B cell (primary cell): ENCODE results near the gene TMEM168. TPM values are rescaled to one million over a fixed set of nuclear protein-coding genes. Genes with fewer than 3 reads are reported as not detected.
A peak's percentile ranks its signal among the peaks of the same experiment; 100 is the strongest.

ENCODE experiments used
- ATAC-seq: fragments of 200-7000 bp; cut with Tn5 transposase; one replicate; pipeline ENCODE4 v1.10.0; 2021; ENCODE audit warnings: low read depth, mild to moderate bottlenecking, moderate number of reproducible peaks, moderate library complexity
- CTCF ChIA-PET: fragments of 350-600 bp; sonication (Branson Sonifier 250); formaldehyde crosslinking; loops from one replicate; lab custom pipeline; 2021; ENCODE audit warnings: antibody characterized with exemption, inconsistent platforms; lab: Charles Lee
- POLR2A ChIA-PET: fragments of 350-600 bp; sonication (Branson Sonifier 250); formaldehyde crosslinking; loops from one replicate; lab custom pipeline; 2021; ENCODE audit warnings: antibody characterized with exemption; lab: Charles Lee
- DNase-seq: peaks from one replicate; pipeline ENCODE4 v3.0.0; 2013
- H2AFZ ChIP-seq: 2 replicates; pipeline ENCODE4 v1.6.1; 2012; ENCODE audit warnings: mild to moderate bottlenecking, low read depth, low read length; ENCODE audit not compliant: insufficient read depth, poor library complexity, severe bottlenecking
- H3K27ac ChIP-seq, 2 donors: 1 replicate in 1 of 2; 2 replicates in 1 of 2; pipeline ENCODE4 v1.5.1; 2012 to 2013; ENCODE audit warnings: low read length in 2 of 2, mild to moderate bottlenecking in 2 of 2, moderate library complexity in 1 of 2
- H3K27me3 ChIP-seq, 4 experiments: fragments of 200-600 bp in 1 of 4; sonication (generic) in 1 of 4; replicated peaks in 1 of 4; 1 replicate in 2 of 4; 2 replicates in 2 of 4; pipeline versions ENCODE4 v1.6.1 to v1.7.0; 2013 to 2016; ENCODE audit warnings: low read length in 3 of 4, mild to moderate bottlenecking in 2 of 4, mixed read lengths in 1 of 4, moderate library complexity in 1 of 4; ENCODE audit not compliant: insufficient read depth in 4 of 4, control insufficient read depth in 3 of 4; ENCODE audit errors: control extremely low read depth in 1 of 4
- H3K36me3 ChIP-seq, 2 experiments: replicated peaks in 1 of 2; 1 replicate in 1 of 2; 2 replicates in 1 of 2; pipeline versions ENCODE4 v1.6.1 to v1.7.1; 2013; ENCODE audit warnings: low read length in 1 of 2; ENCODE audit not compliant: insufficient read depth in 2 of 2, control insufficient read depth in 1 of 2; ENCODE audit errors: control extremely low read depth in 1 of 2, extremely low read depth in 1 of 2
- H3K4me1 ChIP-seq, 2 donors: fragments of 200-600 bp in 1 of 2; sonication (generic) in 1 of 2; 1 replicate in 1 of 2; 2 replicates in 1 of 2; pipeline versions ENCODE4 v1.5.1 to v1.6.1; 2013 to 2017; ENCODE audit warnings: low read length in 2 of 2; ENCODE audit not compliant: control insufficient read depth in 2 of 2, insufficient read depth in 2 of 2
- H3K4me2 ChIP-seq: replicated peaks from 2 replicates; pipeline ENCODE3; 2012; ENCODE audit warnings: mild to moderate bottlenecking, low read depth, low read length; ENCODE audit not compliant: poor library complexity, severe bottlenecking
- H3K4me3 ChIP-seq, 5 experiments: fragments of 200-600 bp in 1 of 5; sonication (generic) in 1 of 5; 1 replicate in 3 of 5; 2 replicates in 2 of 5; pipeline versions ENCODE4 v1.5.1 to v1.7.0; 2011 to 2016; ENCODE audit warnings: low read length in 4 of 5, mild to moderate bottlenecking in 4 of 5, low read depth in 2 of 5, control low read depth in 1 of 5, moderate library complexity in 1 of 5; ENCODE audit not compliant: insufficient read depth in 1 of 5; ENCODE audit errors: control extremely low read depth in 1 of 5, extremely low read depth in 1 of 5
- H3K79me2 ChIP-seq: fragments of 200-600 bp; sonication (generic); one replicate; pipeline ENCODE4 v1.6.0; 2016; ENCODE audit warnings: low read length; ENCODE audit not compliant: control insufficient read depth, insufficient read depth
- H3K9ac ChIP-seq: fragments of 200-600 bp; sonication (generic); 2 replicates; pipeline ENCODE4 v1.6.1; 2017; ENCODE audit warnings: mild to moderate bottlenecking, low read length, moderate library complexity
- H3K9me3 ChIP-seq, 3 donors: one replicate each; pipeline versions ENCODE4 v1.6.1 to v1.7.1; 2013; ENCODE audit warnings: low read length in 2 of 3; ENCODE audit not compliant: control insufficient read depth in 2 of 3, insufficient read depth in 1 of 3; ENCODE audit errors: control extremely low read depth in 1 of 3
- H4K20me1 ChIP-seq: 2 replicates; pipeline ENCODE4 v1.6.0; 2012; ENCODE audit warnings: mild to moderate bottlenecking, low read length; ENCODE audit not compliant: insufficient read depth, control insufficient read depth, poor library complexity, severe bottlenecking
- H3K27ac Mint-ChIP-seq: one replicate; pipeline ENCODE4 v1.8.0; 2021; ENCODE audit warnings: mixed read lengths
- H3K27me3 Mint-ChIP-seq: one replicate; pipeline ENCODE4 v1.8.0; 2021; ENCODE audit warnings: mixed read lengths
- H3K4me1 Mint-ChIP-seq: one replicate; pipeline ENCODE4 v1.8.0; 2021; ENCODE audit warnings: mixed read lengths
- H3K4me3 Mint-ChIP-seq: one replicate; pipeline ENCODE4 v1.8.0; 2021; ENCODE audit warnings: mixed read lengths
- H3K9me3 Mint-ChIP-seq: one replicate; pipeline ENCODE4 v1.8.0; 2022; ENCODE audit warnings: mixed read lengths; ENCODE audit not compliant: insufficient read depth
- EZH2 ChIP-seq: IDR thresholded peaks from 2 replicates; pipeline ENCODE4 v1.6.1; 2012; ENCODE audit warnings: borderline replicate concordance, low read depth, mild to moderate bottlenecking, moderate library complexity, low read length; ENCODE audit not compliant: insufficient read depth, poor library complexity, severe bottlenecking
- WGBS: methylation state at CpG from one replicate; pipeline ENCODE4 v1.1.5; 2013; ENCODE audit warnings: missing lambda C conversion rate; ENCODE audit not compliant: insufficient coverage; 5-methylcytosine and 5-hydroxymethylcytosine counted together
- intact Hi-C: fragments of 100-400 bp; cut with micrococcal nuclease; formaldehyde crosslinking; loops from one replicate; pipeline ENCODE4 v1.10.0; 2022
- polyA plus RNA-seq: library from polyadenylated mRNA; depleted of rRNA; stranded (reverse); fragments of >200 nt; gene quantifications from 2 replicates; pipeline ENCODE4 v1.2.3, GENCODE V29; 2012
- total RNA-seq, 2 donors: library from RNA; stranded (reverse); fragments of 120-200 nt in 1 of 2; gene quantifications; 1 replicate in 1 of 2; 2 replicates in 1 of 2; pipeline versions ENCODE4 v1.2.3 to v1.2.4, GENCODE V29; 2013 to 2022
- TF ChIP-seq, protein P1 (sequence below): fragments of 200-600 bp; IDR thresholded peaks from one replicate; pipeline ENCODE4 v1.8.0; 2022; ENCODE audit warnings: antibody characterized with exemption, mild to moderate bottlenecking

The TMEM168 gene
- total and polyA plus RNA-seq, 2 donors (not counting 1 experiment from before 2014, with no cell fraction given) = 12.7 to 31.8 TPM

GRCh38 chr7:112790586-112791003 lies 402 bp upstream of the TMEM168 start:
- peaks cover 43% of the 10 kb centered on the region for H3K4me1 Mint-ChIP-seq
- peak overlapping the region; percentile 92 for H3K27ac Mint-ChIP-seq
- Histone ChIP-seq H3K79me2 (peaks cover 25% of the 10 kb centered on the region), H3K36me3 (no peaks in the 10 kb centered on the region), H3K4me2 (peak overlapping the region; percentile 96), H4K20me1 (no peaks in the 10 kb centered on the region), H3K9ac (peak overlapping the region; percentile 77), H3K4me3 (peak overlapping the region; percentile 5 to 94 (median 85)), H3K4me1 (peaks cover 16 to 23% of the 10 kb centered on the region in 2 donors), H2AFZ (peak overlapping the region; percentile 99), H3K27me3 (no peaks in the 10 kb centered on the region), H3K9me3 (no peaks in the 10 kb centered on the region), H3K27ac (peak overlapping the region; percentile 91 to 93)
- intact Hi-C loops = loop anchor here (1.0 to 5.0 kb wide), 4 partner anchors 92 to 584 kb away; partner anchors contain the start of genes DOCK4, IFRD1 and ZNF277
- H3K4me3 Mint-ChIP-seq = peak overlapping the region; percentile 92
- no peaks in the 10 kb centered on the region for H3K9me3 Mint-ChIP-seq
- ChIA-PET POLR2A (interaction anchor here (0.6 to 1.9 kb wide), 4 partner anchors 8 to 341 kb away, joined by 3 to 6 read pairs (median 4); partner anchors contain the start of gene IFRD1), CTCF (interaction anchor here (0.9 to 1.0 kb wide), 2 partner anchors 20 to 108 kb away, joined by 3 read pairs; no protein-coding TSS in a partner anchor)
- ATAC-seq (peak; percentile 62), DNase-seq (no peak)
- H3K27me3 Mint-ChIP-seq = no peaks in the 10 kb centered on the region
- 0% methylated on average over 5 of the region's 12 CpGs for WGBS
- TF ChIP-seq, protein P1, sequence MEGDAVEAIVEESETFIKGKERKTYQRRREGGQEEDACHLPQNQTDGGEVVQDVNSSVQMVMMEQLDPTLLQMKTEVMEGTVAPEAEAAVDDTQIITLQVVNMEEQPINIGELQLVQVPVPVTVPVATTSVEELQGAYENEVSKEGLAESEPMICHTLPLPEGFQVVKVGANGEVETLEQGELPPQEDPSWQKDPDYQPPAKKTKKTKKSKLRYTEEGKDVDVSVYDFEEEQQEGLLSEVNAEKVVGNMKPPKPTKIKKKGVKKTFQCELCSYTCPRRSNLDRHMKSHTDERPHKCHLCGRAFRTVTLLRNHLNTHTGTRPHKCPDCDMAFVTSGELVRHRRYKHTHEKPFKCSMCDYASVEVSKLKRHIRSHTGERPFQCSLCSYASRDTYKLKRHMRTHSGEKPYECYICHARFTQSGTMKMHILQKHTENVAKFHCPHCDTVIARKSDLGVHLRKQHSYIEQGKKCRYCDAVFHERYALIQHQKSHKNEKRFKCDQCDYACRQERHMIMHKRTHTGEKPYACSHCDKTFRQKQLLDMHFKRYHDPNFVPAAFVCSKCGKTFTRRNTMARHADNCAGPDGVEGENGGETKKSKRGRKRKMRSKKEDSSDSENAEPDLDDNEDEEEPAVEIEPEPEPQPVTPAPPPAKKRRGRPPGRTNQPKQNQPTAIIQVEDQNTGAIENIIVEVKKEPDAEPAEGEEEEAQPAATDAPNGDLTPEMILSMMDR = no peak
- no peak for TF ChIP-seq EZH2

DNA sequence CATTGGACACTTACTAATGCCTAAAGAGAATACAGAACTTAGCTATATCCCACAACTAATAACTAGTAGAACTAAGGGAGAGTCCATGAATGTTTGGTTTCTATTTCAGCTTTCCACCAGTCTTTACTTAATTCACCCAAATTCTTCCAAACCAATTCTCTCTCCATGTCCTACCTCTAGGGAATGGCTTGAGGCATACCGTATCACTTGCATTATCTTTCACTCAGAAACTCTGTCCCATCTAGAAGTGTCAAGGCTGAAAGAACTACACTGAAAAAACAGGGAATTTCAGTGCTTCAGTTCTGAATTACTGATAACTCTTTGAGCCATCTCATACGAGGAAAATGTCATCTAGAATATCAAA lies 758 bp downstream of the TMEM168 start:
- Mint-ChIP-seq H3K4me3 (peak overlapping the region; percentile 92), H3K4me1 (peaks cover 43% of the 10 kb centered on the region), H3K27ac (peak overlapping the region; percentile 92), H3K9me3 (no peaks in the 10 kb centered on the region), H3K27me3 (no peaks in the 10 kb centered on the region)
- no peak for TF ChIP-seq EZH2
- TF ChIP-seq, protein P1 = no peak
- Histone ChIP-seq H3K36me3 (peaks cover 0 to 2% of the 10 kb centered on the region in 2 experiments), H3K4me3 (peak overlapping the region; percentile 83 to 96 (median 90)), H3K79me2 (peaks cover 25% of the 10 kb centered on the region), H3K9ac (peak overlapping the region; percentile 77), H3K4me1 (peaks cover 16 to 23% of the 10 kb centered on the region in 2 donors), H3K27me3 (no peaks in the 10 kb centered on the region), H3K27ac (peak overlapping the region; percentile 91 to 93), H4K20me1 (no peaks in the 10 kb centered on the region), H3K9me3 (no peaks in the 10 kb centered on the region), H2AFZ (peak overlapping the region; percentile 99), H3K4me2 (peak overlapping the region; percentile 96)
- no peak for ATAC-seq
- intact Hi-C loops = no loop called here
- ChIA-PET CTCF (no interaction called here), POLR2A (interaction anchor here (1.0 kb wide), 1 partner anchor 149 kb away, joined by 4 read pairs; no protein-coding TSS in a partner anchor)
- DNase-seq = no peak
- WGBS = 0% methylated on average over 2 of the region's 2 CpGs
